Loucy (cell line): ENCODE measurements around the gene PYGB.

Experiments used
- H2AFZ ChIP-seq: fragments of 200-600 bp; sonication (generic); 2 replicates; pipeline ENCODE4 v1.6.0; 2016; ENCODE audit warnings: antibody characterized with exemption, mild to moderate bottlenecking, low read length, moderate library complexity
- H3F3A ChIP-seq: fragments of 200-600 bp; 2 replicates; pipeline ENCODE4 v1.6.0; 2016; ENCODE audit warnings: antibody characterized with exemption, low read depth, mild to moderate bottlenecking
- H3K27me3 ChIP-seq: fragments of 200-600 bp; sonication (generic); 2 replicates; pipeline ENCODE4 v1.6.1; 2014; ENCODE audit warnings: low read length, mild to moderate bottlenecking; ENCODE audit not compliant: insufficient read depth, poor library complexity, severe bottlenecking
- H3K36me3 ChIP-seq: fragments of 200-600 bp; sonication (generic); 2 replicates; pipeline ENCODE4 v1.6.1; 2016; ENCODE audit warnings: low read length; ENCODE audit not compliant: insufficient read depth
- H3K4me1 ChIP-seq: fragments of 200-600 bp; sonication (generic); 2 replicates; pipeline ENCODE4 v1.5.1; 2014; ENCODE audit warnings: low read length, mild to moderate bottlenecking; ENCODE audit not compliant: insufficient read depth, poor library complexity, severe bottlenecking
- H3K4me2 ChIP-seq: fragments of 200-600 bp; sonication (generic); 2 replicates; pipeline ENCODE4 v1.6.0; 2014; ENCODE audit warnings: antibody characterized with exemption, low read length, low read depth, mild to moderate bottlenecking; ENCODE audit not compliant: poor library complexity, severe bottlenecking
- H3K4me3 ChIP-seq: fragments of 200-600 bp; sonication (generic); 2 replicates; pipeline ENCODE4 v1.5.1; 2014; ENCODE audit warnings: low read length, mild to moderate bottlenecking, mixed read lengths; ENCODE audit not compliant: poor library complexity, severe bottlenecking
- H3K79me2 ChIP-seq: fragments of 200-600 bp; sonication (generic); 2 replicates; pipeline ENCODE4 v1.6.1; 2014; ENCODE audit warnings: low read length; ENCODE audit not compliant: insufficient read depth
- H3K9ac ChIP-seq: fragments of 200-600 bp; sonication (generic); 2 replicates; pipeline ENCODE4 v1.6.0; 2014; ENCODE audit warnings: mild to moderate bottlenecking, low read depth, low read length, moderate library complexity; ENCODE audit not compliant: poor library complexity, severe bottlenecking
- H3K9me2 ChIP-seq: fragments of 200-600 bp; sonication (generic); replicated peaks from 2 replicates; pipeline ENCODE4 v1.6.1; 2016; ENCODE audit warnings: low read depth, low read length, mixed read lengths
- H3K9me3 ChIP-seq: fragments of 200-600 bp; sonication (generic); 2 replicates; pipeline ENCODE4 v1.6.1; 2014; ENCODE audit warnings: mild to moderate bottlenecking, antibody characterized with exemption, low read length, low read depth; ENCODE audit not compliant: insufficient read depth
- H4K20me1 ChIP-seq: fragments of 200-600 bp; sonication (generic); 2 replicates; pipeline ENCODE4 v1.6.0; 2014; ENCODE audit warnings: antibody characterized with exemption, low read length, mild to moderate bottlenecking; ENCODE audit not compliant: insufficient read depth, poor library complexity, severe bottlenecking
- CTCF ChIP-seq: fragments of 200-600 bp; sonication (generic); conservative IDR thresholded peaks from 2 replicates; pipeline ENCODE4 v1.5.1; 2014; ENCODE audit warnings: mild to moderate bottlenecking, antibody characterized with exemption, low read length
- EZH2phosphoT487 ChIP-seq: fragments of 200-600 bp; IDR thresholded peaks from 2 replicates; pipeline ENCODE4 v1.6.1; 2018; ENCODE audit warnings: antibody characterized with exemption, mild to moderate bottlenecking, moderate library complexity, borderline replicate concordance

PYGB gene

GRCh38 chr20:25257130-25257529 lies 9.2 kb downstream of the PYGB start:
- H3K9me2 ChIP-seq = no peaks in the 10 kb centered on the region
- no peaks in the 10 kb centered on the region for H3K27me3 ChIP-seq
- no peak overlapping the region for H2AFZ ChIP-seq
- no peak overlapping the region for H3K4me2 ChIP-seq
- H4K20me1 ChIP-seq = peaks cover 15% of the 10 kb centered on the region
- H3F3A ChIP-seq = no peaks in the 10 kb centered on the region
- no peak overlapping the region for H3K4me3 ChIP-seq
- peaks cover 53% of the 10 kb centered on the region for H3K79me2 ChIP-seq
- H3K9ac ChIP-seq = no peak overlapping the region
- H3K36me3 ChIP-seq = peaks cover 18% of the 10 kb centered on the region; the same call in 1 of the 2 replicates
- H3K4me1 ChIP-seq = peaks cover 41% of the 10 kb centered on the region
- H3K9me3 ChIP-seq = no peaks in the 10 kb centered on the region
- TF ChIP-seq EZH2phosphoT487 (no peak), CTCF (no peak)

- Histone ChIP-seq H3K79me2 (peaks cover 45% of the 10 kb centered on the region), H3F3A (no peaks in the 10 kb centered on the region)
Measured at GRCh38 chr20:25257756-25258475, 10.0 kb downstream of the PYGB start.

GRCh38 chr20:25258476-25258805 lies 10.6 kb downstream of the PYGB start:
- H3K79me2 ChIP-seq = peaks cover 40% of the 10 kb centered on the region; the same call in 1 of the 2 replicates
- no peaks in the 10 kb centered on the region for H3K9me3 ChIP-seq
- H3K9me2 ChIP-seq = no peaks in the 10 kb centered on the region
- no peak overlapping the region for H3K4me2 ChIP-seq
- H4K20me1 ChIP-seq = peaks cover 6% of the 10 kb centered on the region
- no peak overlapping the region for H3K9ac ChIP-seq
- no peak overlapping the region for H2AFZ ChIP-seq
- no peak for TF ChIP-seq EZH2phosphoT487
- no peak for TF ChIP-seq CTCF
- no peaks in the 10 kb centered on the region for H3K27me3 ChIP-seq
- H3K4me3 ChIP-seq = no peak overlapping the region
- peaks cover 18% of the 10 kb centered on the region; the same call in 1 of the 2 replicates for H3K36me3 ChIP-seq
- peaks cover 31% of the 10 kb centered on the region for H3K4me1 ChIP-seq
- H3F3A ChIP-seq = no peaks in the 10 kb centered on the region

More at GRCh38 chr20:25257756-25258475, 10.0 kb downstream of the PYGB start:
- no peaks in the 10 kb centered on the region for H3K9me3 ChIP-seq
- H2AFZ ChIP-seq = no peak overlapping the region
- H3K36me3 ChIP-seq = peaks cover 18% of the 10 kb centered on the region; the same call in 1 of the 2 replicates
- TF ChIP-seq CTCF (no peak), EZH2phosphoT487 (no peak)
- peaks cover 8% of the 10 kb centered on the region for H4K20me1 ChIP-seq
- H3K4me2 ChIP-seq = no peak overlapping the region
- H3K9ac ChIP-seq = no peak overlapping the region
- no peaks in the 10 kb centered on the region for H3K27me3 ChIP-seq
- no peaks in the 10 kb centered on the region for H3K9me2 ChIP-seq
- no peak overlapping the region for H3K4me3 ChIP-seq
- H3K4me1 ChIP-seq = peaks cover 33% of the 10 kb centered on the region
